UCSD-AML1 (cell line): Measurements from ENCODE around the gene LSM14B.
"Not testable (repeated sequence)": the region's sequence is repeated elsewhere in the genome, so short reads cannot be mapped to it uniquely, and the experiment has no call there.

Source experiments
- DNase-seq: peaks from one replicate; lab custom pipeline; 2025; ENCODE audit not compliant: unreplicated experiment; lab: John Stamatoyannopoulos, UW

LSM14B gene

DNA sequence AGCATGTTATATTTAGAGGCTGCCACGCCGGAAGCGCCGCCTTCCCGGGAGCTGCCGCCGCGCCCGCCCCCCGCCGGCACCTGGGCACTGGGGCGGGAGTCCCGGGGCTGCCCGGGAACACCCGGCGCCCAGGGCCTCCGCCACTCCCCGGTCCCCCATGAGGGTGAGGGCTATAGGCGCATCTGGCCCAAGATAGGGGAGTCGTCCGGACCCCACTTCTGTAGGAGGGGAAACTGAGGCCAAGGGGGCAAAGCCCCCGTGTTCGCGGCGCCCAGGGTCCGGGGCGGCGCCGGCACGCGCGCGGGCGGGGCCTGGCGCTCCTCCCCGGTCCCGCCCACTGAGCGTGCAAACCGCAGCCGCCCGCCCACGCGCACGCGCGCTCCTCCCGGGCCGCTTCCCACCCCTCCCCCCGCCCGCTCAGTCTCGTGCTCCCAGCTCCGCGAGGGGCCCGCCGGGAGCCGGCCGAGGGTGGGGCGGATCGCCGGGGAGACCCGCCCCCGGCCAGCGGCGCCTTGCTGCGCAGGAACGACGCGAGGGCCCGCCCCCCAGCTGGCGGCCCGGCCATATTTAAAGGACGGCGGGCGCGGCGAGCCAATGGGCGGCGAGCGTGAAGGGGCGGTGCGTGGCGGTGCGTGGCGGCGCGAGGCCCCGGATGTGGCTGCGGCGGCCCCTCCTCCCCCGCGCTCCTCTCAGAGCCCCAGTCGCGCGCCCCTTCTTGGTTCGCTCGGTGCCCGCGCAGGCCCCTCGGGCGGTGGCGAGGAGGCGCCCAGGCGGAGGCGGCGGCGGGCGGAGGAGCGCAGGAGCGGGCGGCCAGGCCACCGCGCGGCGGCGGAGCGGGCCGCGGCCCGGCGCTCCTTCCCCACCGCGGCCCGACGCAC is at the start of gene LSM14B:
Gene LSM14B, plus strand, starts transcription at position 700 of the 878 bp plus-strand sequence. CDS start 192 bp downstream, outside the sequence.
- DNase-seq, result peak; percentile 99

DNA sequence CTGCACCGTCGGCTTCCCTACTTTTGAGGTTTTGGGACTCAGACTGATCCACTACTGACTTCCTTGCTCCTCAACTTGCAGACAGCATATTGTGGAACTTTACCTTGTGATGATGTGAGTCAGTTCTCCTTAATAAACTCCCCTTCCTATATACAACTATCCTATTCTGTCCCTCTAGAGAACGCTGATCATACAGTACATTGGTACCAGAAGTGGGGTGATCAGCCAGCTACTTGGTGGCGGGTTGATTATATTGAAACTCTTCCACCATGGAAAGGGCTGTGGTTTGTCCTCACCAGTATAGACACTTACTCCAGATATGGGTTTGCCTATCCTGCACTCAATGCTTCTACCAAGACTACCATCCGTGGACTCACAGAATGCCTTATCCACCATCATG is 49.0 kb upstream of the LSM14B start:
- DNase-seq, result no peak

DNA sequence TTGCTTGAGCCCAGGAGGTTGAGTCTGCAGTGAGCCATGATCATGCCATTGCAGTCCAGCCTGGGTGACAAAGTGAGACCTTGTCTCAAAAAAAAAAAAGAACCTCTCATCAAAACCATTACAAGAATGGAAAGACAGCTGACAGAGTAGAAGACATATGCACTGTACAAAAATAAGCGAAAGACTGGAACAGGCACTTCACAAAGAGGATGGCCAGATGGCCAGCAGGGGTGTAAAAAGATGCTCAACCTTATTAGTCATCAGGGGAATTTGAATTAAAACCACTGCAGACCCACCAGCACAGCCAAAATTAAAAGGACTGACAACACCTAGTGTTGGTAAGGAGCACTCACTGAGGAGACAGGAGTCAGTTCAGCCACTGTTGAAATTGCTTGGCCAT is 43.1 kb upstream of the LSM14B start:
- DNase-seq, result no peak

DNA sequence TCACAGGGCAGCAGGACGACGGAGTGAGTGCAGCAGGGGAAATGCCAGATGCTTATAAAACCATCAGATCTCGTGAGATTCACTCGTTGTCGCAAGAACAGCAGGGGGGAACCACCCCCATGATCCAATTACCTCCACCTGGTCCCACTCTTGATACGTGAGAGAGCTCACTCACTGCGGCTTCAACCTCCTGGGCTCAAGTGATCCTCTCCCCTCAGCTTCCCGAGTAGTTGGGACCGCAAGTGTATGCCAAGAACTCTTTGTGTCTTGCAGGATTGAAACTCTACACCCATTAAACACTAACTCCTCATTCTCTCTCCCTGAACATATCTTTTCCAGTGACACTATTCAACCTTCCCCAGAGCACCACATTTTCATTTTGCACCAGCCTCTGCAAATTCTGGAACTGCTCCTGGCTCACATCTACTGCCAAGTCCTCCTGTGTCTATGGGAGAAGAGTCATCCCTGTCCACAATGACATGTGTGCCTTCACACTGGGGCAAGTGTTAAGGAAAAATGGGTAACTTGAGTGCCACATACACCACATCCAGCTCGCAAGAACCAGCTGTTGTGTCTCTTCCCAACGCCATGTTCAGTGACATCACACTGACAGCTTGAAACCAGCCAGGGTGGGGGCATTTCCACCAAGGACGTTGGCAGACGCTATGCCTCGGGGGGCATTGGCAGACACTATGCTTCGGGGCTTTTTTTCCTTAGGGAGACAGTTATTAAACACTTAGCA is 41.9 kb upstream of the LSM14B start:
- DNase-seq, result no peak

DNA sequence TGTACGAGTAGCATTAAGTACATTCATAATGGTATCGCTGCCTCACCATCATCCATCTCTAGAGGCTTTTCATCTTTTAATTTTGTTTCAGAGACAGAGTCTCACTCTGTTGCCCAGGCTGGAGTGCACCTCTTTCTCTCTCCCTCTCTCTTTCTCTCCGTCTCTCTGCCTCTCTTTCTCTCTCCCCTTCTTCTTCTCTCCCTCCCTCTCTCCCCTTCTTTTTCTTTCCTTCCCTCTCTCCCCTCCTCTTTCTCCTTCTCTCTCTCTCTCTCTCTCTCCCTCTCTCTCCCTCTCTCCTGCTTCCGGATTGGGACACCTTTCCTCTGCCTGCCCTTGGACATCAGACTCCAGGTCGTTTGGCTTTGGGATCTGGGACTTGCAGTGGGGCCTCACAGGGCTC is 39.0 kb upstream of the LSM14B start:
- DNase-seq, result no peak

DNA sequence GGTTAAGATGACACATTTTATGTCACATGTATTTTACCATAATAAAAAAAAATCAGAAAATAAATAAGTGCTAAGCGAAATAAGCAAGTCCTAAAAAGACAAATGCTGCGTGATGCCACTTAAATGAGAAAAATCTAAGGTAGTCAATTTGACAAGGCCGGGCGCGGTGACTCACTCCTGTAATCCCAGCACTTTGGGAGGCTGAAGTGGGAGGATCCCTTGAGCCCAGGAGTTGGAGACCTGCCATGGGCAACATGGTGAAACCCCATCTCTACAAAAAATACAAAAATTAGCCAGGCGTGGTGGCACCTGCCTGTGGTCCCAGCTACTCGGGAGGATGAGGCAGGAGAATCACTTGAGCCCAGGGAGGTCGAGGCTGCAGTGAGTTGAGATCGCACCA is 38.1 kb upstream of the LSM14B start:
- DNase-seq, result not testable (repeated sequence)

DNA sequence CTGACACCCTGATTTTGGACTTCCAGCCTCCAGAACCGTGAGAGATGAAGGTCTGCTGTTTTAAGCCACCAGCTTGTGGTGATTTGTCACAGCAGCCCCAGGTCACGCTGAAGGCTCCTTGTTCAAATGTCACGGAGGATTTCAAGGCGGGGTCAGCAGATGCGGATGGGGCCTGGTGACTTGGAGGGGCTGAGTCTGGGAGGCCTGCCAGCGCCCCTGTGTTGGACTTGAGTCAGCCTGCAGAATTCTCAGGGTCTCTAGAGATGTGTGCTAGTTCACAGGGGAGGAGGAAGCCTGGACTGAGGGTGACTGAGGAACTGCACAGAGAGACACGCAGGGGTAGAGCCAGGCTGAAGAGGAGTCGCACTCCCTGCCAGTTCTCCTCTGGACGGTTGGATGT is 37.1 kb upstream of the LSM14B start:
- DNase-seq, result no peak

DNA sequence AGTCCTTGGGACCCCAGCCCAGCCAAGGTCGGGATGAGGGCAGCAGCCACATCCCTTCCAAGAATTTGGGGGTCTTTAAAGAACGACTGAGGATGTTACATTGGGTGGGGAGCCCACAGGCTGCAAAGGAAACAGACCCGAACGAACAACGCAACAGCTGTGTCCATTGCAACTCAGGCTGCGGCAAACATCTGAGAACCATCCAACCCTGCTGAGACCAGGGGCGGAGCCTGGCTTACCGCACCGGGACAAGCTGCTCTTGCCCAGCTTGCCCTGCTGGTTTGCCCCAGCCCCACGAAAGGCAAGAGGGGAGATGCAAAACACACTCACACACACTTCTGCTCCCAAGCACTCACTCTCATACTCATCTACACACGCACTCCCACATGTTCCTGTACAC is 35.0 kb upstream of the LSM14B start:
- DNase-seq, result no peak

DNA sequence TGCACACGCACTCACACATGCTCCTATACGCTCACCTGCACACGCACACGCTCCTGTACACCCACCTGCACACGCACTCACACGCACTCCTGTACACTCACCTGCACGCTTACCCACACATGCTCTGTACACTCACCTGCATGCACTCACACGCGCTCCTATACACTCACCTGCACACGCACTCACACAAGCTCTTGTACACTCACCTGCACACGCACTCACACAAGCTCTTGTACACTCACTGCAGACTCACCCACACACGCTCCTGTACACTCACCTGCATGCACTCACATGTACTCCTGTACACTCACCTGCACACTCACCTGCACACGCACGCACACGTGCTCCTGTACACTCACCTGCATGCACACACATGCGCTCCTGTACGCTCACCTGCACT is 34.6 kb upstream of the LSM14B start:
- DNase-seq, result no peak

DNA sequence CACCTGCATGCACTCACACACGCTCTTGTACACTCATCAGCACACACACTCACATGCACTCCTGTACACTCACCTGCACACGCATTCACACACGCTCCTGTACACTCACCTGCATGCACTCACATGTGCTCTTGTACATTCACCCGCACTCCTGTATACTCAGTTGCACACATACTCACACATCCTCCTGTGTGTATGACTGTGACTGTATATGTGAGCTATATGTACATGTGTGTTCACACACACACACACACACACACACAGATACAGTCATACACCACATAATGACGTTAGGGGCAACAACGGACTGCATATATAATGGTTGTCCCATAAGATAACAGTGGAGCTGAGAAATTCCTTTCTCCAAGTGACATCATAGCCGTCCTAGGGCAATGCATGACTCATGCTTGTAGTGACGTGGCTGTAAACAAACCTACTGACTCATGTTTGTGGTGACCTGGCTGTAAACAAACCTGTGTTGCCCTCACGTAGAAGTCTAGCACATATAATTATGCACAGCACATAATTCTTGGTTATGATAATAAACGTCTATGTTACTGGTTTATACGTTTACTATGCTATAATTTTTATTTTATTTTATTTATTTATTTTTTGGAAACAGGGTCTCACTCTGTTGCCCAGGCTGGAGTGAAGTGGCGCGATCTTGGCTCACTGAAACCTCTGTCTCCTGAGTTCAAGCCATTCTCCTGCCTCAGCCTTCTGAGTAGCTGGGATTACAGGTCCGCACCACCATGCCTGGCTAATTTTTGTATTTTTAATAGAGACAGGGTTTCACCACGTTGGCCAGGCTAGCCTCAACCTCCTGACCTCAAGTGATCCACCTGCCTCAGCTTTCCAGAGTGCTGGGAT is 33.8 kb upstream of the LSM14B start:
- DNase-seq, result no peak

DNA sequence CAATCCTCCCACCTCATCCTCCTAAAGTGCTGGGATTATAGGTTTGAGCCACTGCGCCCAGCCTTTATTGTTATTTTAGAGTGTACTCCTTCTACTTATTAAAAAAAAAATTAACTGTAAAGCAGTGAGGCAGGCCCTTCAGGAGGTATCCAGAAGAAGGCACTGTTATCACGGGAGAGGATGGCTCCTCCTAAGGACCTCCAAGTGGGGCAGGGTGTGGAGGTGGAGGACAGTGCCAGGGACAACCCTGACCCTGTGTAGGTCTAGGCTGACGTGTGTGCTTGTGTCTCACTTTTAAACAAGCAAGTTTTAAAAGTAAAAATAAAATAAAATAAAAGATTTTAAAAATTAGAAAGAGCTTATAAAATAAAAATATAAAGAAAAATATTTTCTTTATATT is 32.9 kb upstream of the LSM14B start:
- DNase-seq, result no peak

DNA sequence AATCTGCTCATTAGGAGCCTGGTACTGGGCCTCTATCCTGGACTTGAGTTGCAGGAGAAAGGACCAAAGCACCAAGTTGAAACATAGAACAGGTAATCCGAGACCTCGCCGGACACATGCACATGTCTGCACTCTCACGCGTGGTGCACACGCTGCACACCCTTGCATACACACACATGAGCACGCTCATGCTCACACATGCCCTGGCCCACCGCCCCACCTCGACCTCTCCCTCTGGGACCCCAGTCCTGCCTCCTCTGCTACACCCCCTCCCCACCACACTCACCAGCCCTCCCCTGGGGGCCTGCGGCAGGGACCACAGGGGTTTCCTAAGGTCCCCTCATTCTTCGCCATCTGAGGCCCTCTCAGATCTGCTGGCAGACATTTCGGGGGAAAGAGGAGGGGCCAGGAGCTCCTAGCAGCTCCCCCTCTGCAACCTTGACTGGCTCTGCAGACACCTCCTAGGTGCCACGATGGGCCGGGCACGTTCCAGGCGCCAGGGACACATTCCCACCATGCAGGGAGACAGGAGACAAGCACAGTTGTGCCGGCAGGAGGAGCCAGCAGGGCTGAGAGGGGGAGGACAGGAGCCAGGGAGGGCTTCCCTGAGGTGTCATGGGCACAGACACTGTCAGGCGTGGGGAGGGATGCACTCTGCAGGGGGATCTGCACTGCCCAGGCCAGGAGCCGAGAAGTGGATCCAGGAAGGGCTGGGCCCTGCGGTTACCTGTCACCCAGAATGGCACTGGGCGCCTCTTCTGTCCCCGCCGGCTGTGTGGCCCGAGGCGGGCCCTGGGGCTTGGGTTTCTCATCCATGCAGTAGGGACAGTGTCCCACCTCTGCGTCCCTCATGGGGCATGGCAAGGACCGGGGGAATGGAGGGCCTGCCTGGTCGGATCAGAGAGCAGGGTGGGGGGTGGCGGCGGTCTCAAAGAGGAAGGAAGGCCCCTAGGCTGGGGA is 25.6 kb upstream of the LSM14B start:
- DNase-seq, result no peak

DNA sequence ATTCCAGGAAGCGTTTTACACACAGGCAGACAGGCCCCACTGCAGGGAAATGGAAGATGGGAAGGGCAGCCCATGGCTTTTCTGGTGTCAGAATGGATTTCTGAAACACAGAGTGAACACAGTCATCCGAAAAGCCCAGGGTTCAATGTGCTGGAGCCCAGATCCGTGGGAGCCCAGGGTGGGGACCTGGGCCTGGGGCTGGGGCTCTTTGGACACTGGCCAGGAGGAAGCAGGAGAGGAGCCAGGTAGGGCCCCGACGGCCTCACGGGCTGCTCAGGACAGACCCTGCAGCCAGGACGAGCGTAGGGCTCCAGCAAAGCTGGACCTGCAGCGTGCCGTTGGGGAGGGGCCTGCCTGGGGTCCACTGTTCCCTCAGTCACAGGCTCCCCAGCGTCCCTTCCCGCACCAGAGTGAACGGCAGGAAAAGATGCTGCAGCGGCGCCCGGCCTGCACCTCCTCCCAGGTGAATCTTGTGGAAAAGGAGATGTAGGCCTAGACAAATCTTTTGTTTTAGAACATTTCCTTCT is 24.3 kb upstream of the LSM14B start:
- no peak for DNase-seq

DNA sequence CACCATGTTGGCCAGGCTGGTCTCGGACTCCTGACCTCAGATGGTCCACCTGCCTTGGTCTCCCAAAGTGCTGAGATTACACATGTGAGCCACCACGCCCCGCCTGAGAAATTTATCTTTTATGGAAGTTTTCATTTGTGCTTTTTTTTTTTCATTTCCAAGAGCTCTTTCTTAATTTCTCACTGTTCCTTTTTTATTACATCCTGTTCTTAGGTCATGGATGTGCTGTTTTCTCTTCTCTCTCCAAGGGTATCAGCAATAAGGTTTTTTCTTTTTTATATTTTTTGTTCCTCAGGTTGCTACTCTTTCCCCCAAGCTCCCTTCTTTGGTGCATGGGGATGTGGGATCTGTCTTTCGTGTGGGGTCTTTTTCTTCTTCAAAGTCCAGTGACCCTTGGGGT is 21.2 kb upstream of the LSM14B start:
- no peak for DNase-seq

DNA sequence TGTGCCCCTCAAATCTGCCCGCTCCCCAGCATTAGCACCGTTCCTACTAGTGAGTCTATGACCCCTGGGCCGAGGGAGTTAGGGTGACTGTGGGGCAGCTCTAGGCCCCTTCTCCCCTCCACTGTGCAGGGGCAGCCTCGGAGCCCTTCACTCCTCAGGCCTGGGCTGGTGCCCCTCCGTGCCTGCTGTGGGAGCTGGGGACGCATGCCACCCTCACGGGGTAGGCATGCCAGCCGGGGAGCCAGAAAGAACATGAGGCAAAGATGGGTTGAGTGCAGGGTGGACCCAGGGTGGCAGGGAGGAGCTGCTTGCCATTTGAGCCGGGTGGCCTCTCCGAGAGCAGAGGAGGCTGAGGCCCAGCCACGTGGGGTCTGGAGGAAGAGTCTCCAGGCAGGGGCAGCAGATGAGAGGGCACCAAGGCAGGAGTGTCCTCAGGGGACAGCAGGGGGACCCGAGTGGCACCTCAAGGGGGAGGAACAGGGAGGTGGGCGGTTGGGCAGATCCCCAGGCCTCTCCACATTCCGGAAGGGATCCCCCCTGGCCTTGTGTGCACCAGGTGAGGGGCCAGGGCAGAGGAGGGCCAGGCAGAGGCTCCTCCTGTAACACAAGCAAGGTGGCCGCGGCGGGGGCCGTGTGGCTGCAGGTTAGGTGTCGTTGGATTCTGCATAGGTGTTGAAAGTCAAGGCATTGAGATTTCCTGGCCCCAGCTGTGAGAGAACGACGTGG is 18.6 kb upstream of the LSM14B start:
- DNase-seq, result no peak

DNA sequence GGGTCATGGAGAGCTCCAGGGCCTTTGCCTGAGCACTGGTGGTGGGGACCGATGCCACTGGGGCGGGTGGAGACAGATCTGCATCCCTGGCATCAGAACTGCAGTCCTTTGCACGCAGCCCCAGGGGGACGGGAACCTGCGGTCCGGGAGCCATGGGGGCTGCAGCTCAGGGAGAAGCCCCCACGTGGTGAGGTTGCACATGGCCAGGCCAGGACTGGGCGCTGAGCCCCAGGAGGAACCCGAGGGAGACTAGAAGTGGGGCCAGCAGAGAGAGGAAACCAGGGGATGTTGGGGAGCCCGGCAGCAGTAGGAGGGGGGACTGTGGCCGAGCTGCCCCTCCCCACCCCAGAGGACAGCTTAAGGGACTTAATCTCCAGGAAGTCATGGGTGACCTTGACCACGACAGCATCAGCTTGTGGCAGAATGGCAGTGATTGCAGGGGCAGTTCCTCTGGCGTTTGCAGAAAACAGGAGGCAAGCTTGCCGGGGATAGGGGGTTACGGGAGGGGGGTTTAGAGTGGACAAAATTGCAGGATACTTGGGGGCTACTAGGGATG is 18.0 kb upstream of the LSM14B start:
- DNase-seq, result no peak

DNA sequence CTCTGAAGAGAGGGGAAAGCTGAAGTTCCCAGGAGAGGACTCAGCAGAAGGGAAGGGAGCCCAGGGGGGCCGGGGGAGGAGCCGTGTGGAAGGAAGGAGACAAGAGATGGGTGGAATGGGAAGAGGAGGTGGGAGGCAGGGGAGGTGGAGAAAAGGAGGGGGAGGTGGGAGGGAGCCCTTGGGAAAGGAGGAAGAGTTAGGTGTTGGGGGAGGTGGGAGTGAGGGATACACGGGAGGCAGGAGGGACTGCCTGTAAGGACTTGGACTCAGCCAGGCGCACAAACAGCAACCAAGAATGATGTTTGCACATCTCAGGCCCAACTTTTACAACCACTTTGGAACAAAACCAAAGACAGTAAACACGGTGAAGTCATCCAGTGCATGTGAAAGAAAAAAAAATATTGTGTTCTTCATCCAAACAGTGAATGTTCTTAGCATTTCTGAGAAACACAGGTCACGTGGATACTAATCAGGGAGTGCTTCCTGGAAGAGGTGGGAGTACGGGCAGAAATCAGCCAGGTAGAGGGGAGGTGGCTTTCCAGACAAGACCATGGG is 17.4 kb upstream of the LSM14B start:
- no peak for DNase-seq

DNA sequence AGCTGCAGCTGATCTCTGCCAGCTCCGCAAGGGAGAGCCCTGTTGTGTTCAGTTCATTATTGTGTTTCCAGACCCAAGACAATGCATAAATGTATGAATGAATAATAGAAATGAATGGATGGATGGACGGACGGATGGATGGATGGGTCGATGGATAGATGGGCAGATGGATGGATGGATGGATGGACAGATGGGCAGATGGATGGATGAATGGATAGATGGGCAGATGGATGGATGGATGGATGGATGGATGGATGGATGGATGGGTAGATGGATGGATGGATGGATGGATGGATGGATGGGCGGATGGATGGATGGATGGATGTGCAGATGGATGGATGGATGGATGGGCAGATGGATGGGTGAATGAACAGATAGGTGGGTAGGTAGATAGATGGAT is 16.7 kb upstream of the LSM14B start:
- DNase-seq, result no peak

DNA sequence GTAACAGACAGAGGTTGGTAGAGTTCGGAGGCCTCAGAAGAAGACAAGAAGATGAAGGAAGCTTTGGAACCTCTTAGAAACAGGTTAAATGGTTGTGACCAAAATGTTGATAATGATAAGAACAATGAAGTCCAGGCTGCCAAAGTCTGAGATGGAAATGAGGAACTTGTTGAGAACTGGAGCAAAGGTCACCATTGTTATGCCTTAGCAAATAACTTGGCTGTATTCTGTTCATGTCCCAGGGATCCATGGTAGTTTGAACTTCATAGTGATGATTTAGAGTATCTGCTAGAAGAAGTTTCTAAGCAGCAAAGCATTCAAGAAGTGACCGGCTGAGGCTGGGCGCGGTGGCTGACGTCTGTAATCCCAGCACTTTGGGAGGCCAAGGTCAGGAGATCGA is 11.1 kb upstream of the LSM14B start:
- no peak for DNase-seq
